ENCODE results near the gene HHIPL1. TPM values are rescaled to one million over a fixed set of nuclear protein-coding genes. Genes with fewer than 3 reads are reported as not detected.

The HHIPL1 gene
- total and polyA plus RNA-seq, 2 experiments from 2014 or later: 0.83 to 1.2 TPM

- TF ChIP-seq CTCF (IDR thresholded peaks at IDR 0.05; ENCODE audit: low read depth, low read length): no peak
- DNase-seq (ENCODE audit: low read depth in 1 of 2, low spot score in 1 of 2): no peak
Measured at GRCh38 chr14:99679543-99679942, 34.6 kb downstream of the HHIPL1 start.

DNA sequence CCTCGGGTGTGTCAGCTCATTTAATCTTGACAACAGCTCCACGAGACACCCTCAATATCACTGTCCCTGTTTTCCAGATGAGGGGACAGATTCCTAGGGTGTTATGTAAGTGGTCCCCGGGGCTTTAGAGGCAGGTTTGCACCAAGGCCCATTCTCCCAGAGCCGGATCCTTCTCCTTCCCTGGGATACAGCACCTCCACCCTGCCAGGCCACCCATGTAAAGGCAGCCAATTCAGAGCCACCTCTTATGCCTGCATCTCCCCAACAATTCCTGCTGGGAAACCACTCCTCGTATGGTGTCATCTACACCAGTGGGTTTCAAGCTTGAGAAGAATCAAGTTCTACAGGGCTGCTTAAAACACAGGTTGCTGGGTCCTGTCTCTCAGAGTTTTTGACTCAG is 35.1 kb downstream of the HHIPL1 start:
- Histone ChIP-seq H3K9me3 (ENCODE audit: low read depth) (no peaks in the 10 kb centered on the region), H3K36me3 (no peaks in the 10 kb centered on the region), H3K4me1 (ENCODE audit: low read depth) (no peaks in the 10 kb centered on the region), H3K27me3 (no peaks in the 10 kb centered on the region), H3K27ac (no peak overlapping the region), H3K4me3 (no peak overlapping the region)
- DNase-seq (ENCODE audit: low read depth in 1 of 2, low spot score in 1 of 2): no peak
- TF ChIP-seq CTCF (IDR thresholded peaks at IDR 0.05; ENCODE audit: low read depth, low read length): no peak

More at GRCh38 chr14:99679543-99679942, 34.6 kb downstream of the HHIPL1 start:
- Histone ChIP-seq H3K27ac (no peak overlapping the region), H3K27me3 (no peaks in the 10 kb centered on the region), H3K36me3 (no peaks in the 10 kb centered on the region), H3K4me1 (ENCODE audit: low read depth) (no peaks in the 10 kb centered on the region), H3K9me3 (ENCODE audit: low read depth) (no peaks in the 10 kb centered on the region), H3K4me3 (no peak overlapping the region)

DNA sequence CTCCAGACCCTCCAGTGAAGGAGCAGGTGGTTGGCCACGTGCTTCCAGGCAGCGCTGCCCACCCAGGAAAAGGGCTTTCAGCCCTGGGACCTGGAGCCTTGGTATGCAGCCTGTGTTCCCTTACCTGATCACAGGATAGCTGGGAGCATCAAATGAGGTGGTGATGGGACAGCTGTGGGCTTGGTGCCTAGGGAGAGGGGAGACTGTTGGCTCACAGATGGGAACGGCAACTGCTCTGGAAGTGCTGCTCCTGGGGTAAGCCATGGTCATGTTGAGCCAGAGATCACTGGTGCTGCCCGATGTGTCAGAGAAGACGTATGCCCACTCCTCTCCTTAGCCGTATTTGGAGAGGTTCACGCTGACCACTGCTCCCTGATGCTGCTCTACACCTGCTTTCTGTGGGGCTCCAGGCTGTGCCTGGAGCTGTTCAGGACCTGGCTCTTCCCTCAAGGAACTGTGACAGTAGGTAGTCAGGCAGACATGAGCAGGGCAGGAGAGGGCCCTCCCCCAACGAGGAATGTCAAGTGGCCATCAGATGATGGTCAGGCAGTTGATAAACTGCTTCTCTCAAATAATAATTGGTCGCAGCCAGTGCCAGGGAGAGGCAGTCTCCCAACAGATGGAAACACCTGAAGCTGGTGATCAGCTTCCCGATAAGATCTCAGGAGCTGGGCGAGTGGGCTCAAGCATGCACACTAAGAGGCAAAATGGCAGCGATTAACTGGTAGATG is 36.3 kb downstream of the HHIPL1 start:
- H3K27me3 ChIP-seq: no peaks in the 10 kb centered on the region
- TF ChIP-seq CTCF (IDR thresholded peaks at IDR 0.05; ENCODE audit: low read depth, low read length): no peak
- H3K36me3 ChIP-seq: no peaks in the 10 kb centered on the region
- no peak overlapping the region for H3K4me3 ChIP-seq
- no peak overlapping the region for H3K27ac ChIP-seq
- no peaks in the 10 kb centered on the region for H3K9me3 ChIP-seq (ENCODE audit: low read depth)
- H3K4me1 ChIP-seq (ENCODE audit: low read depth): no peaks in the 10 kb centered on the region
- no peak for DNase-seq (ENCODE audit: low read depth in 1 of 2, low spot score in 1 of 2)

DNA sequence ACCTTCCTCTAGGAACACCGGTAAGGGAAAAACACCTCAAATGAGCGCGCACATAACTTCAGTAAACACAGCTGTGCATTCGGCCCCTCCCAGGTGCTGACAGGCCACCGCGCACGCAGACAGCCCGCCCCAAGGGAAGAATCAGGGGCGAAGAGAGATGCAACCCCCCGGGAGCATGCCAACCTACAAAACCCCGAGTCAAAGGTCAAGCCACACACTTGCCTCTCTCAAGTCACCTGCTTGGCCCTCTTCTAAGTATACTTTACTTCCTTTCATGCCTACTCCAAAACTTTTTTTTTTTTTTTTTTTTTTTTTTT is 36.9 kb downstream of the HHIPL1 start:
- Histone ChIP-seq H3K27me3 (no peaks in the 10 kb centered on the region), H3K27ac (no peak overlapping the region), H3K9me3 (ENCODE audit: low read depth) (no peaks in the 10 kb centered on the region), H3K4me3 (no peak overlapping the region), H3K36me3 (no peaks in the 10 kb centered on the region), H3K4me1 (ENCODE audit: low read depth) (no peaks in the 10 kb centered on the region)
- DNase-seq (ENCODE audit: low read depth in 1 of 2, low spot score in 1 of 2): no peak
- no peak for TF ChIP-seq CTCF (IDR thresholded peaks at IDR 0.05; ENCODE audit: low read depth, low read length)

GRCh38 chr14:99682809-99683618 is 38.1 kb downstream of the HHIPL1 start:
- TF ChIP-seq CTCF (IDR thresholded peaks at IDR 0.05; ENCODE audit: low read depth, low read length): peak; percentile 92
- no peaks in the 10 kb centered on the region for H3K36me3 ChIP-seq

More at GRCh38 chr14:99682809-99683618, 38.1 kb downstream of the HHIPL1 start:
- H3K27me3 ChIP-seq: no peaks in the 10 kb centered on the region
- DNase-seq (ENCODE audit: low read depth in 1 of 2, low spot score in 1 of 2): peak; percentile 75 to 88
- H3K9me3 ChIP-seq (ENCODE audit: low read depth): no peaks in the 10 kb centered on the region
- no peaks in the 10 kb centered on the region for H3K4me1 ChIP-seq (ENCODE audit: low read depth)
- peak overlapping the region; percentile 90 for H3K4me3 ChIP-seq
- H3K27ac ChIP-seq: peak overlapping the region; percentile 18

All from cardiac muscle cell (in vitro differentiated cells and primary cell).